MM.1S (cell line): ENCODE results near the gene CLCN7.

Source experiments
- EZH2phosphoT487 ChIP-seq: fragments of 300-600 bp; sonication (generic); IDR thresholded peaks from 2 replicates; pipeline ENCODE4 v1.6.1; 2018; ENCODE audit warnings: antibody characterized with exemption, low read length
- TF ChIP-seq, protein P1 (sequence below): fragments of 300-600 bp; sonication (generic); IDR thresholded peaks from 2 replicates; pipeline ENCODE4 v1.5.1; 2016; ENCODE audit warnings: antibody characterized with exemption, low read length, mixed read lengths

DNA sequence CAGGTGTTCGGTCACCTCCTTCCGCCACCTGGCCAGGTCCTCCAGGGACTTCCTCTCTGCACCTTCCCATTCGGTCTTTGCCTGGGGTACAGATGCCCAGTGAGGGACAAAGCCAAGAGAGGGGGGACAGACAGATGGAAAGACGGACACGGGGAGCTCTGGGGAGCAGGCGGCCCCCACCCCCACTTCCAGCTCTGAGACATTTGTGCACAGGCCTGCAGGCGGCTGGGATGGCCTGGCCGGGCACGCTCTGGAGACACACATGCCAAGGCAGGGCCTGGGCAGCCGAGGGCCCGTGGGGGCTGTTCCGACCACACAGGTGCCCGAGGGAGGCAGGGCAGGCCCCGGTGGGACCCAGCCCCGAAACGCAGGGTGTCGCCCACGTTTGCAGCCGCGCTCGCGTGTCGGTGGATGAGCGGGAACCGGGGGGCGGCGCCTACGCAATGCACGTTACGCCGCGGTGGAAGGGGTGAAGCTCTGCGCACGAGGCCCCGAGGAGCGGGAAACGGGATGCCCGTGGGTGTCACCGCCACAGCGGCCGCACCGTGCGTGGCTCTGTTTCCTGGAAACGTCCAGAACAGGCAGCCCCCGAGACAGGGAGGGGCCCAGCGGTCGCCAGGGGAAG, 38.0 kb downstream of the CLCN7 start:
- TF ChIP-seq, protein P1, sequence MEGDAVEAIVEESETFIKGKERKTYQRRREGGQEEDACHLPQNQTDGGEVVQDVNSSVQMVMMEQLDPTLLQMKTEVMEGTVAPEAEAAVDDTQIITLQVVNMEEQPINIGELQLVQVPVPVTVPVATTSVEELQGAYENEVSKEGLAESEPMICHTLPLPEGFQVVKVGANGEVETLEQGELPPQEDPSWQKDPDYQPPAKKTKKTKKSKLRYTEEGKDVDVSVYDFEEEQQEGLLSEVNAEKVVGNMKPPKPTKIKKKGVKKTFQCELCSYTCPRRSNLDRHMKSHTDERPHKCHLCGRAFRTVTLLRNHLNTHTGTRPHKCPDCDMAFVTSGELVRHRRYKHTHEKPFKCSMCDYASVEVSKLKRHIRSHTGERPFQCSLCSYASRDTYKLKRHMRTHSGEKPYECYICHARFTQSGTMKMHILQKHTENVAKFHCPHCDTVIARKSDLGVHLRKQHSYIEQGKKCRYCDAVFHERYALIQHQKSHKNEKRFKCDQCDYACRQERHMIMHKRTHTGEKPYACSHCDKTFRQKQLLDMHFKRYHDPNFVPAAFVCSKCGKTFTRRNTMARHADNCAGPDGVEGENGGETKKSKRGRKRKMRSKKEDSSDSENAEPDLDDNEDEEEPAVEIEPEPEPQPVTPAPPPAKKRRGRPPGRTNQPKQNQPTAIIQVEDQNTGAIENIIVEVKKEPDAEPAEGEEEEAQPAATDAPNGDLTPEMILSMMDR = no peak
- TF ChIP-seq EZH2phosphoT487 = no peak
